DND-41 (cell line): ENCODE data around the gene KRTAP9-6.

Experiments used
- EZH2 ChIP-seq: IDR thresholded peaks from 3 replicates; pipeline ENCODE4 v1.6.1; 2012; ENCODE audit warnings: borderline replicate concordance, low read depth, mild to moderate bottlenecking, moderate library complexity, low read length, inconsistent platforms; ENCODE audit not compliant: severe bottlenecking
- TF ChIP-seq, protein P1 (sequence below): IDR thresholded peaks from 2 replicates; pipeline ENCODE4 v1.5.1; 2012; ENCODE audit warnings: borderline replicate concordance, low read length, moderate library complexity, mild to moderate bottlenecking; ENCODE audit not compliant: poor library complexity, severe bottlenecking; ENCODE audit errors: extremely low read depth

DNA sequence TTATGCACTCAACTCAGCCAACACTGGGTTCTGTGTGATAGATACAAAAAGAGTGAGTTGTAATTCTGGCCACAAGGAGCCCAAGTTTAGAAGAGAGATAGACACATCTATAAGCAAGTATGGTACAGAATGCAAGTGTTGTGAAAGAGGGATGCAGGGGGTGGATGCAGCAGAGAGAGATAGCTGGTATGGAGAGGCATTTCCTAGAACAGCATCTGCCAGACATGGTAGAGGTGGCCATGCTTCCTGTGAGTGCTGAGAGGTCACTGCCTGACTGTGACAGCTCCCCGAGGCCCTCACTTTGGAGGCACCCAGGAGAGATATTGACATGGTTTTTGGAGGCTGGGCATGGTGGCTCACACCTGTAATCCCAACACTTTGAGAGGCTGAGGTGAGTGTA is 45.9 kb downstream of the KRTAP9-6 start:
- TF ChIP-seq, protein P1, sequence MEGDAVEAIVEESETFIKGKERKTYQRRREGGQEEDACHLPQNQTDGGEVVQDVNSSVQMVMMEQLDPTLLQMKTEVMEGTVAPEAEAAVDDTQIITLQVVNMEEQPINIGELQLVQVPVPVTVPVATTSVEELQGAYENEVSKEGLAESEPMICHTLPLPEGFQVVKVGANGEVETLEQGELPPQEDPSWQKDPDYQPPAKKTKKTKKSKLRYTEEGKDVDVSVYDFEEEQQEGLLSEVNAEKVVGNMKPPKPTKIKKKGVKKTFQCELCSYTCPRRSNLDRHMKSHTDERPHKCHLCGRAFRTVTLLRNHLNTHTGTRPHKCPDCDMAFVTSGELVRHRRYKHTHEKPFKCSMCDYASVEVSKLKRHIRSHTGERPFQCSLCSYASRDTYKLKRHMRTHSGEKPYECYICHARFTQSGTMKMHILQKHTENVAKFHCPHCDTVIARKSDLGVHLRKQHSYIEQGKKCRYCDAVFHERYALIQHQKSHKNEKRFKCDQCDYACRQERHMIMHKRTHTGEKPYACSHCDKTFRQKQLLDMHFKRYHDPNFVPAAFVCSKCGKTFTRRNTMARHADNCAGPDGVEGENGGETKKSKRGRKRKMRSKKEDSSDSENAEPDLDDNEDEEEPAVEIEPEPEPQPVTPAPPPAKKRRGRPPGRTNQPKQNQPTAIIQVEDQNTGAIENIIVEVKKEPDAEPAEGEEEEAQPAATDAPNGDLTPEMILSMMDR = no peak
- TF ChIP-seq EZH2 = no peak
